Measurements from ENCODE around the gene GRM7. TPM values are rescaled to one million over a fixed set of nuclear protein-coding genes. Genes with fewer than 3 reads are reported as not detected.

Gene GRM7
- total and polyA plus RNA-seq, 2 experiments from 2014 or later: 0.62 to 1.7 TPM

GRCh38 chr3:7621651-7622050 is 760.7 kb downstream of the GRM7 start:
- Histone ChIP-seq H3K27ac (no peak overlapping the region), H3K4me3 (no peak overlapping the region), H3K9me3 (ENCODE audit: low read depth) (no peaks in the 10 kb centered on the region), H3K27me3 (no peaks in the 10 kb centered on the region), H3K4me1 (ENCODE audit: low read depth) (peaks cover 26% of the 10 kb centered on the region), H3K36me3 (no peaks in the 10 kb centered on the region)
- no peak for TF ChIP-seq CTCF (IDR thresholded peaks at IDR 0.05; ENCODE audit: low read depth, low read length)
- no peak for DNase-seq (ENCODE audit: low read depth in 1 of 2, low spot score in 1 of 2)

- H3K36me3 ChIP-seq: no peaks in the 10 kb centered on the region
- no peak overlapping the region for H3K4me3 ChIP-seq
- no peaks in the 10 kb centered on the region for H3K27me3 ChIP-seq
- no peaks in the 10 kb centered on the region for H3K4me1 ChIP-seq (ENCODE audit: low read depth)
- H3K27ac ChIP-seq: no peak overlapping the region
- no peak for DNase-seq (ENCODE audit: low read depth in 1 of 2, low spot score in 1 of 2)
- no peaks in the 10 kb centered on the region for H3K9me3 ChIP-seq (ENCODE audit: low read depth)
- no peak for TF ChIP-seq CTCF (IDR thresholded peaks at IDR 0.05; ENCODE audit: low read depth, low read length)
Measured at GRCh38 chr3:7625021-7625420, 764.1 kb downstream of the GRM7 start.

GRCh38 chr3:7630351-7630911 is 769.5 kb downstream of the GRM7 start:
- Histone ChIP-seq H3K27me3 (no peaks in the 10 kb centered on the region), H3K27ac (no peak overlapping the region), H3K36me3 (no peaks in the 10 kb centered on the region), H3K4me3 (no peak overlapping the region), H3K9me3 (ENCODE audit: low read depth) (no peaks in the 10 kb centered on the region), H3K4me1 (ENCODE audit: low read depth) (no peaks in the 10 kb centered on the region)
- no peak for TF ChIP-seq CTCF (IDR thresholded peaks at IDR 0.05; ENCODE audit: low read depth, low read length)
- peak in 1 of 2 donors; percentile 47 for DNase-seq (ENCODE audit: low read depth in 1 of 2, low spot score in 1 of 2)

- Histone ChIP-seq H3K4me1 (ENCODE audit: low read depth) (no peaks in the 10 kb centered on the region), H3K27me3 (no peaks in the 10 kb centered on the region), H3K36me3 (no peaks in the 10 kb centered on the region), H3K9me3 (ENCODE audit: low read depth) (no peaks in the 10 kb centered on the region), H3K4me3 (no peak overlapping the region), H3K27ac (no peak overlapping the region)
- DNase-seq (ENCODE audit: low read depth in 1 of 2, low spot score in 1 of 2): peak; percentile 7 to 77
- peak; percentile 20 for TF ChIP-seq CTCF (IDR thresholded peaks at IDR 0.05; ENCODE audit: low read depth, low read length)
Measured at GRCh38 chr3:7630925-7631324, 770.0 kb downstream of the GRM7 start.

- Histone ChIP-seq H3K4me1 (ENCODE audit: low read depth) (no peaks in the 10 kb centered on the region), H3K27ac (no peak overlapping the region), H3K27me3 (no peaks in the 10 kb centered on the region), H3K4me3 (no peak overlapping the region), H3K9me3 (ENCODE audit: low read depth) (no peaks in the 10 kb centered on the region), H3K36me3 (no peaks in the 10 kb centered on the region)
- DNase-seq (ENCODE audit: low read depth in 1 of 2, low spot score in 1 of 2): no peak
- TF ChIP-seq CTCF (IDR thresholded peaks at IDR 0.05; ENCODE audit: low read depth, low read length): no peak
Measured at GRCh38 chr3:7632305-7632704, 771.4 kb downstream of the GRM7 start.
